Amygdala (tissue), 56 donors: ENCODE measurements around the gene SNX8.
A peak's percentile ranks its signal among the peaks of the same experiment; 100 is the strongest.

Experiments used
- DNase-seq, 56 donors: peaks; one replicate each; lab custom pipeline; 2025; lab: John Stamatoyannopoulos, UW

The SNX8 gene

GRCh38 chr7:2210551-2211258, 103.5 kb downstream of the SNX8 start:
- DNase-seq: no peak

GRCh38 chr7:2209961-2210323, 104.3 kb downstream of the SNX8 start:
- DNase-seq: no peak

GRCh38 chr7:2209146-2209960, 104.9 kb downstream of the SNX8 start:
- peak in 54 of 56 donors; percentile 11 to 84 (median 57) for DNase-seq

- no peak for DNase-seq
Measured at GRCh38 chr7:2208712-2209111, 105.5 kb downstream of the SNX8 start.

- no peak for DNase-seq
Measured at GRCh38 chr7:2205036-2205780, 109.0 kb downstream of the SNX8 start.

GRCh38 chr7:2204446-2204845, 109.8 kb downstream of the SNX8 start:
- no peak for DNase-seq

GRCh38 chr7:2203766-2204300, 110.4 kb downstream of the SNX8 start:
- no peak for DNase-seq

- peak in 1 of 56 donors; percentile 10 for DNase-seq
Measured at GRCh38 chr7:2202901-2203765, 111.1 kb downstream of the SNX8 start.

GRCh38 chr7:2202361-2202761, 111.9 kb downstream of the SNX8 start:
- DNase-seq: peak in 16 of 56 donors; percentile 6 to 47 (median 24)
